Posterior cingulate gyrus (tissue), 11 donors: ENCODE data around the gene LAMA2.
"Not testable (repeated sequence)": the region's sequence is repeated elsewhere in the genome, so short reads cannot be mapped to it uniquely, and the experiment has no call there.

Source experiments
- DNase-seq, 10 donors: peaks; one replicate each; pipeline versions ENCODE4 v3.0.0 to v3.0.0-alpha.2; 2020 to 2021; ENCODE audit warnings: mixed read lengths in 3 of 10
- intact Hi-C: fragments of 100-400 bp; cut with DNase I; formaldehyde crosslinking; loops from one replicate; pipeline ENCODE4 v1.15.1; 2023

The LAMA2 gene

GRCh38 chr6:129162605-129163004 is 279.7 kb downstream of the LAMA2 start:
- intact Hi-C loops: no loop called here
- no peak for DNase-seq

- no peak for DNase-seq
Measured at GRCh38 chr6:129163551-129163950, 280.6 kb downstream of the LAMA2 start.

GRCh38 chr6:129164032-129164431 is 281.1 kb downstream of the LAMA2 start:
- intact Hi-C loops: no loop called here
- DNase-seq: no peak

More at GRCh38 chr6:129163551-129163950, 280.6 kb downstream of the LAMA2 start:
- intact Hi-C loops: no loop called here

- intact Hi-C loops: not testable (repeated sequence)
Measured at GRCh38 chr6:129172279-129172995, 289.5 kb downstream of the LAMA2 start.

GRCh38 chr6:129175066-129175465 is 292.1 kb downstream of the LAMA2 start:
- intact Hi-C loops: no loop called here
- DNase-seq: no peak

More at GRCh38 chr6:129172279-129172995, 289.5 kb downstream of the LAMA2 start:
- DNase-seq: peak in 2 of 10 donors; percentile 68 to 75

GRCh38 chr6:129177801-129178200 is 294.9 kb downstream of the LAMA2 start:
- DNase-seq: no peak
- intact Hi-C loops: no loop called here

GRCh38 chr6:129179283-129179682 is 296.3 kb downstream of the LAMA2 start:
- intact Hi-C loops: no loop called here
- DNase-seq: no peak

GRCh38 chr6:129181001-129181400 is 298.1 kb downstream of the LAMA2 start:
- DNase-seq: no peak
- intact Hi-C loops: no loop called here

GRCh38 chr6:129183187-129183591 is 300.3 kb downstream of the LAMA2 start:
- DNase-seq: no peak
- intact Hi-C loops: no loop called here

- no peak for DNase-seq
- intact Hi-C loops: no loop called here
Measured at GRCh38 chr6:129183681-129184301, 300.9 kb downstream of the LAMA2 start.

GRCh38 chr6:129184324-129184723 is 301.4 kb downstream of the LAMA2 start:
- intact Hi-C loops: no loop called here
- no peak for DNase-seq

- DNase-seq: no peak
- intact Hi-C loops: no loop called here
Measured at GRCh38 chr6:129184808-129185366, 301.9 kb downstream of the LAMA2 start.

- no peak for DNase-seq
- intact Hi-C loops: no loop called here
Measured at GRCh38 chr6:129186988-129187387, 304.1 kb downstream of the LAMA2 start.

- intact Hi-C loops: no loop called here
- DNase-seq: no peak
Measured at GRCh38 chr6:129188306-129188705, 305.4 kb downstream of the LAMA2 start.

- no peak for DNase-seq
- intact Hi-C loops: no loop called here
Measured at GRCh38 chr6:129188795-129189194, 305.9 kb downstream of the LAMA2 start.

GRCh38 chr6:129189266-129189665 is 306.3 kb downstream of the LAMA2 start:
- intact Hi-C loops: no loop called here
- no peak for DNase-seq

GRCh38 chr6:129191235-129191634 is 308.3 kb downstream of the LAMA2 start:
- intact Hi-C loops: no loop called here
- DNase-seq: no peak

- peak in 3 of 10 donors; percentile 55 to 81 (median 59) for DNase-seq
Measured at GRCh38 chr6:129192458-129192989, 309.6 kb downstream of the LAMA2 start.

GRCh38 chr6:129194306-129194941 is 311.5 kb downstream of the LAMA2 start:
- DNase-seq: no peak

More at GRCh38 chr6:129192458-129192989, 309.6 kb downstream of the LAMA2 start:
- intact Hi-C loops: no loop called here

GRCh38 chr6:129195161-129195560 is 312.2 kb downstream of the LAMA2 start:
- intact Hi-C loops: no loop called here
- DNase-seq: no peak

More at GRCh38 chr6:129194306-129194941, 311.5 kb downstream of the LAMA2 start:
- intact Hi-C loops: no loop called here

GRCh38 chr6:129195643-129196042 is 312.7 kb downstream of the LAMA2 start:
- DNase-seq: no peak
- intact Hi-C loops: no loop called here
